ENCODE results near the gene TGFB2. TPM values are rescaled to one million over a fixed set of nuclear protein-coding genes. Genes with fewer than 3 reads are reported as not detected.

The TGFB2 gene
- total RNA-seq, 1 experiment from 2014 or later, result 0.34 TPM

- H3K36me3 ChIP-seq (ENCODE audit: control insufficient read depth in 1 of 2, insufficient read depth in 2 of 2, low read length in 2 of 2), result no peaks in the 10 kb centered on the region
- no peaks in the 10 kb centered on the region for H3K9me2 ChIP-seq (ENCODE audit: insufficient read depth)
- no peak overlapping the region for H2AFZ ChIP-seq (ENCODE audit: low read depth, low read length, poor library complexity, severe bottlenecking)
- RAD21 ChIA-PET (ENCODE audit: low non-redundant PET in 1 of 2, low total read pairs in 2 of 2, uncharacterized antibody in 2 of 2, unreplicated experiment in 2 of 2), result no interaction called here
- intact Hi-C loops (cut with micrococcal nuclease), result no loop called here
- no peaks in the 10 kb centered on the region; the same call in 1 of the 2 replicates for H4K20me1 ChIP-seq (ENCODE audit: insufficient read depth)
- no peak overlapping the region for H3K27ac ChIP-seq (ENCODE audit: low read depth, low read length)
- no peak overlapping the region for H3K9ac ChIP-seq (ENCODE audit: low read length)
- no peaks in the 10 kb centered on the region for H3K79me2 ChIP-seq (ENCODE audit: insufficient read depth, low read length)
- no peak for TF ChIP-seq ATF3 (IDR thresholded peaks at IDR 0.05)
- no peak for TF ChIP-seq EZH2phosphoT487 (IDR thresholded peaks at IDR 0.05; ENCODE audit: borderline replicate concordance)
- TF ChIP-seq MAX (IDR thresholded peaks at IDR 0.05), result no peak
- no peak for TF ChIP-seq ZBTB33 (IDR thresholded peaks at IDR 0.05; ENCODE audit: extremely low read depth, insufficient replicate concordance, low read length)
- TF ChIP-seq ELF1 (IDR thresholded peaks at IDR 0.05; ENCODE audit: borderline replicate concordance, low read depth), result no peak
- TF ChIP-seq POLR2A (IDR thresholded peaks at IDR 0.05; ENCODE audit: borderline replicate concordance, extremely low read depth, insufficient read depth, insufficient read length), result no peak
- ATAC-seq, result no peak
- H3K4me2 ChIP-seq (ENCODE audit: low read length), result no peak overlapping the region
- DNase-seq (ENCODE audit: low read depth, low spot score), result no peak
- POLR2A ChIA-PET, result no interaction called here
- H3K4me3 ChIP-seq (replicated peaks in 1 of 2; ENCODE audit: low read depth in 1 of 2, low read length in 2 of 2), result no peak overlapping the region
- no TSS peak for BruUV-seq (replicated peaks)
- peaks cover 13 to 25% of the 10 kb centered on the region in 2 experiments for H3K4me1 ChIP-seq (ENCODE audit: control insufficient read depth in 1 of 2, insufficient read depth in 2 of 2, low read length in 2 of 2)
- no peaks in the 10 kb centered on the region for H3K9me3 ChIP-seq (ENCODE audit: control insufficient read depth in 1 of 2, insufficient read depth in 1 of 2, low read depth in 1 of 2, low read length in 2 of 2)
- CTCF ChIA-PET, result no interaction called here
- no peaks in the 10 kb centered on the region; the same call in 1 of the 2 replicates for H3K27me3 ChIP-seq (ENCODE audit: insufficient read depth, low read length)
Measured at GRCh38 chr1:218383051-218383450, 37.9 kb downstream of the TGFB2 start.

- no peaks in the 10 kb centered on the region for H3K9me2 ChIP-seq (ENCODE audit: insufficient read depth)
- CTCF ChIA-PET, result no interaction called here
- no peaks in the 10 kb centered on the region; the same call in 1 of the 2 replicates for H4K20me1 ChIP-seq (ENCODE audit: insufficient read depth)
- peaks cover 13 to 22% of the 10 kb centered on the region in 2 experiments for H3K4me1 ChIP-seq (ENCODE audit: control insufficient read depth in 1 of 2, insufficient read depth in 2 of 2, low read length in 2 of 2)
- H3K27ac ChIP-seq (ENCODE audit: low read depth, low read length), result no peak overlapping the region
- H2AFZ ChIP-seq (ENCODE audit: low read depth, low read length, poor library complexity, severe bottlenecking), result no peak overlapping the region
- intact Hi-C loops (cut with micrococcal nuclease), result no loop called here
- TF ChIP-seq SRF (IDR thresholded peaks at IDR 0.05; ENCODE audit: low read depth), result no peak
- no peak for TF ChIP-seq MAX (IDR thresholded peaks at IDR 0.05)
- TF ChIP-seq ATF3 (IDR thresholded peaks at IDR 0.05), result no peak
- TF ChIP-seq ELF1 (IDR thresholded peaks at IDR 0.05; ENCODE audit: borderline replicate concordance, low read depth), result no peak
- TF ChIP-seq TCF7L2 (IDR thresholded peaks at IDR 0.05; ENCODE audit: borderline replicate concordance, extremely low read depth, insufficient read depth, insufficient read length), result no peak
- no peak for TF ChIP-seq EZH2 (IDR thresholded peaks at IDR 0.05)
- TF ChIP-seq EZH2phosphoT487 (IDR thresholded peaks at IDR 0.05; ENCODE audit: borderline replicate concordance), result no peak
- no peak for TF ChIP-seq CTCF (IDR thresholded peaks at IDR 0.05 in 2 of 3, conservative IDR thresholded peaks at IDR 0.05 in 1 of 3; ENCODE audit: borderline replicate concordance in 1 of 3, insufficient read depth in 1 of 3, low read depth in 2 of 3, low read length in 2 of 3)
- no peak for TF ChIP-seq ZBTB33 (IDR thresholded peaks at IDR 0.05; ENCODE audit: extremely low read depth, insufficient replicate concordance, low read length)
- H3K27me3 ChIP-seq (ENCODE audit: insufficient read depth, low read length), result no peaks in the 10 kb centered on the region; the same call in 1 of the 2 replicates
- no peak overlapping the region for H3K4me2 ChIP-seq (ENCODE audit: low read length)
- no peak for DNase-seq (ENCODE audit: low read depth, low spot score)
- BruUV-seq (replicated peaks), result no TSS peak
- no peak overlapping the region for H3K4me3 ChIP-seq (replicated peaks in 1 of 2; ENCODE audit: low read depth in 1 of 2, low read length in 2 of 2)
- no peak overlapping the region for H3K9ac ChIP-seq (ENCODE audit: low read length)
- H3K9me3 ChIP-seq (ENCODE audit: control insufficient read depth in 1 of 2, insufficient read depth in 1 of 2, low read depth in 1 of 2, low read length in 2 of 2), result no peaks in the 10 kb centered on the region
- H3K36me3 ChIP-seq (ENCODE audit: control insufficient read depth in 1 of 2, insufficient read depth in 2 of 2, low read length in 2 of 2), result no peaks in the 10 kb centered on the region
- POLR2A ChIA-PET, result no interaction called here
- RAD21 ChIA-PET (ENCODE audit: low non-redundant PET in 1 of 2, low total read pairs in 2 of 2, uncharacterized antibody in 2 of 2, unreplicated experiment in 2 of 2), result no interaction called here
- ATAC-seq, result no peak
- H3K79me2 ChIP-seq (ENCODE audit: insufficient read depth, low read length), result no peaks in the 10 kb centered on the region
Measured at GRCh38 chr1:218383681-218384080, 38.5 kb downstream of the TGFB2 start.
